HG02840 (cell line): Measurements from ENCODE around the gene SREBF1.

Experiments used
- ATAC-seq: cut with Tn5 transposase; IDR thresholded peaks from one replicate; pipeline ENCODE4 v1.9.1; 2021; ENCODE audit warnings: mild to moderate bottlenecking, moderate library complexity, moderate number of reproducible peaks; ENCODE audit not compliant: unreplicated experiment, low FRiP score

SREBF1 gene

DNA sequence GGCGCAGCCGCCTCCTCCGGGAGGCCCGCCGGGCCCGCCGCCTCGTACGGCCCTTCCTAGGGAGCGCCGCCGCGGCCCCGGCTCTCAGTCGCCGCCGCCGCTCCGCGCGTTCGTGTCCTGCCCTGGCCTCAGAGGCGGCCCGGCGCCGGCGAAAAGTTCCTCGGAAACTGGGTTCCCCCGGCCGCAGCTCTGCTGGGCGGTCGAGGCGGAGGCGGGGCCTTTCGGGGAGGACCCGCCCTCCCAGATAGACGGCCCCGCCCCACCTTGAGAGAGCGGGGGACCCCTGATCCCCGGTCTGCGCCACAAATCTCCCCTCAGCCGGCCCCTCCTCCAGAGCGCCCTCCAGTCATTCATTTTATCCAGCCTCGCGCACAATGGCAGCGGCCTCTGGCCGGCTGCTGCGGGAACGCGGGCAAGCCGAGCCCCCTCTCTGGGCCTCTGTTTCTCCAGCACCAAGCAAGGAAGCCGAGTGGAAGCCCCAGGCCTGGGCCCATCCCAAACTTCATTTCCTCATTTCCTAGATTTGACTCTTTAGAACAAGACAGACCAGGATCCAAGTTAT is at the start of gene SREBF1:
SREBF1 (minus strand) TSS at position 169 of the 562 bp plus-strand sequence. CDS start 169 bp downstream, outside the sequence.
- peak; percentile 25 for ATAC-seq

DNA sequence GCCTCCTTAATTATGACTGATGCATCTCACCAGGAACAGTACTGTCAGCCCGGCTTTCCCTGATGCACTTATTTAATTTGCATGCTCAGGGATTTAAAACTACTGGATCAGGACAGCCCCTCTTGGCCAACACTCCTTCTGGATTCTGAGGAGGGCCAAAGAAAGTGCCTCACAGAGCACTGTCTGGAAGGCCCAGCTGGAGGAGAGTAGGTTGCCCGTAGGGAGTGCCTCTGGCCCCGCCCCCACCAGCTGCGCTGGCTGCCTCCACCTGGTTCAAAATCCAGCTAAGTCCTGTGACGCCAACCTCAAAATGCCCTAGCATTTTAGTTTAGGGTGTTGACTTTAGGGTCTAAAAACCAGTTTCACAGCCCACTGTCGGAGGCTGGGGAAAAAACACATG is 49.4 kb upstream of the SREBF1 start:
- ATAC-seq, result no peak

GRCh38 chr17:17884391-17885357 is 47.9 kb upstream of the SREBF1 start:
- no peak for ATAC-seq

GRCh38 chr17:17883801-17884200 is 47.0 kb upstream of the SREBF1 start:
- no peak for ATAC-seq

DNA sequence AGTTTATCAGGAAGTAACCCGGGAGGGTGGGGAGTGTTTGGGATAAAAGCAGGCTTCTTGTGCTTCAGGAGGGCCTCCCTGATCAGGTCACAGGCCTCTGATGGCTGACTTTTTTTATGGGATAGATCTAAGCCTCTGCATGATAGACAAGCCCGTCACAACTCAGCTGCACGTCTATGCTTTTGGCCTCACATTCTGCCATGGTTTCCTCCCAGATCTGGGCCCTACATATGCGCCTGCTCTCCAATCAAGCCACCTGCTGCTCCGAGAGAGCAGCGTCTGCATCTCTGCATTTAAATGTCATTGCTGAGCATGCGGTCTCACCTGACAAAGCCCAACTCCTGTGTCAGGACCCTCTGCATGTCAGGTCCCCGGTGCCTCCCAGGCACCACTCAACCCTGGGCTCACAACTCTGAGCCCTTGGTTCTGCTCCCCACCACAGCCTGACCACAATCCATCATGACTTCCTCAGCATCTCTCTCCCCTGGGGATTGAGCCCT is 45.3 kb upstream of the SREBF1 start:
- ATAC-seq, result no peak

GRCh38 chr17:17880577-17881196 is 43.9 kb upstream of the SREBF1 start:
- no peak for ATAC-seq

DNA sequence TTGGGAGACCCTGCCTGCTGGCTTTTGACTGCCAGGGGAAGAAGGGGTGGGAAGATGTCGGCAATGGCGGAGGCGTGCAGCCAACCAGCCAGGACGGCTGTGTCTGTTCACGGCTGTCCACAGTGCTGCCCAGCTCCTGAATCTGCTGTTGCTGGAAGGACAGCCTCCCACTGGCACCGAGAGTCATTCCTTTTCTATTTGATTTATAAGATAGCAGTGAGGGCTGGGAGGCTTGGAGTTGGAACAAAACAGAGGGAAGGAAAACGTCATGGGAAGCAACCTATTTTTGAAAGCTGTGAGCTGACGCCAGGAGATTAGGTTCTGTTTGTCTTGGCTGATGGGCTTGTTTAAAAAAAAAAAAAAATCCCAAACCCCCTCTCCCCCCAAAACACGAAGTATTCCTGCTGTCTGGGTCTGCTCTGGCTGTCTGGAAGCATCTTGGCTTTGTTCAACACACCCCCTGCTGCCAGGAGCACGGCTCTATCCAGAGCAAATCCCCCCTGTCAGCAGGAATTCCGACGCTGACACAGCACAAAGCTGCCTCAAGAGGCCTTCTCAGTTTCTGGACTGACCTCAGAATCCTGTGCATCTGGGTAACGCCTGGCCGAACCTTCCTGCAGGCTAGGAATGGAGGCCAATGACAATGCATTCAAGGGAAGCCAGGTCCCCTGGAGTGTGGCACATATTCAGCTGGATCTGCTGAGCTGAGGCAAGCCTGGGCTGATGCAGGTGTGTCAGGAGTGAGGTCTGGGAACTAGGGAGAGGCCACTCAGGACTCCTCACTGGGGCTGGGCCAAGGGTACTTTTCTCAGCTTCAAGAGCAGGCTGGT is 41.0 kb upstream of the SREBF1 start:
- ATAC-seq, result no peak

- ATAC-seq, result no peak
Observed at GRCh38 chr17:17876959-17877528, 40.3 kb upstream of the SREBF1 start.

GRCh38 chr17:17874478-17874877 is 37.7 kb upstream of the SREBF1 start:
- no peak for ATAC-seq

DNA sequence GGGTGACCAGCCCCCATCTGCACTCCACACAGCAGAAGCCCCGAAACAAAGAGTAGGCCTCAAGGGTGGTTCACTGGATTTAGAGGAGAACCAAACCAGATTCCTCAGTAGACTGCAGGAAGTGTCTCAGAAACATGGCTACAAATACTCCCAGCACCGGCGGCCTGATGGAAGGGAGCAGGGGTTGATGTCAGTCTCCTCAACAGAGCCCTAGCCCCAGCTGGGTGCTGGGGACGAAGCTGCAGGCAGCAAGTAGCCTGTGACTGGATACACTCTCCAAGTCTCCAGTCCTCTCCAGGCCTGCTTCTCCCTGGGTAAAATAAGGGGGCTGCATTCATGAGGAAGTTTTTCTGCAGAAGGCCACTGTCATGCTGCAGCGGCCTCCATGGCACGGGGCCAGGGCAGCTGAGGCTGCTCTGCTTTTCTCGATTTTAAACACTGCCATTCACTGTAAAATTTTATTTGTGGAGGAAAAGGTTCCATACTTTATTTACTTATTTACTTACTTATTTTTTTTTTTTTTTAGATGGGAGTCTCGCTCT is 36.7 kb upstream of the SREBF1 start:
- ATAC-seq, result no peak

DNA sequence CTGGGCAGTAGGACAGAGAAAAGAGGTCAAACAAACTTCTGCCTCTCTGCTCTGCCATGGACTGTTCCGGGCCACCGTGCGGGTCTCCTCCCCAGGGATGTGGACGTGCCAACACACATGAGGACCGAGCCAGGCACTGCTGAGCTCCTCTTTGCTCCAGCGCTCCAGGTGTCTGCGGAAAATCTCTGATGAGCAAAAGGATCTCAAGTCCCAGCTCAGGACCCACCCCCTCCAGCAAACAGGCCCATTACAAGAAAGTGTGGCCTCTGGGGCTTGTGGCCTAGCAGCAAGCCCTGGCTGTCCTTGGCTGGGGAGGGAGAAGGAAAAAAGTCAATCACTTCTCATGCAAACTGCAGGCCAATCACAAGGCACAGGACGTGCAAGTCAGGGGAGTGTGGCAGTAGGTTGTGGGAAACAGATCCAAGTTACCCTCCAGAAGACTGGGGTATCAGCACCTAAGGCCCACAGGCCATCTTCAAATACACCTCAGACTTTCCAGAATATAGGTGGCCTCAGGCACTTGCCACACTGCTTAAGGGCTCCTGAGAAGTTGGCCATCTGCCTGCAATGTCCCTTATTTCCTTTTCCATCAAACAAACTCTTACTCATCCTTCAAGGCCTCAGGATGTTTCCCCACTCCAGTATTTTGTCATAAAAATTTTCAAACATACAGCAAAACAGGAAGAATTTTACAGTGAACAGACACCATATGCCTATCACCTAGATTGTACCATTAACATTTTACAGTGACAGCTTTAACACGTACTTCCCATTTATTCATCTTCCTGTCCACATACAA is 36.0 kb upstream of the SREBF1 start:
- no peak for ATAC-seq

DNA sequence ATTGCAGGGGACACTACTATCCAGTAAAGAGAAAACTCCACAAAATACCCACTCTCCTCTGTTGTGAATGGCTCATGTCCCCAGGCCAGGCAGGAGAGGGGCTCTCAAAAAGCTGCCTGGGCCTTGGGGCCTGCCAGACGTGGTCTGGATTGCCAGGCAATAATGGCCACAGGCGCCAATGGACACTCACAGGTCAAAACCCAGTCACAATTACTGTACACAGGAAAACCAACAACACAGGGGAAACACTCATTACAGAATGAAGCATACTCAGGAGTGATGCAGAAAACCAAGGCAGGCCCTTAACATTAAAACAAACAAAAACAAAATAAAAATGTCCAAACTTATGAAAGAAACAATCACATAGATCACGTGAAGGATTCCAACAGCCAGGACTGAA is 35.1 kb upstream of the SREBF1 start:
- no peak for ATAC-seq

GRCh38 chr17:17870247-17870646 is 33.5 kb upstream of the SREBF1 start:
- no peak for ATAC-seq

- no peak for ATAC-seq
Observed at GRCh38 chr17:17868641-17869522, 32.1 kb upstream of the SREBF1 start.

- ATAC-seq, result no peak
Observed at GRCh38 chr17:17866897-17867296, 30.1 kb upstream of the SREBF1 start.

GRCh38 chr17:17866425-17866824 is 29.6 kb upstream of the SREBF1 start:
- ATAC-seq, result no peak

- ATAC-seq, result no peak
Observed at GRCh38 chr17:17865035-17865434, 28.2 kb upstream of the SREBF1 start.

DNA sequence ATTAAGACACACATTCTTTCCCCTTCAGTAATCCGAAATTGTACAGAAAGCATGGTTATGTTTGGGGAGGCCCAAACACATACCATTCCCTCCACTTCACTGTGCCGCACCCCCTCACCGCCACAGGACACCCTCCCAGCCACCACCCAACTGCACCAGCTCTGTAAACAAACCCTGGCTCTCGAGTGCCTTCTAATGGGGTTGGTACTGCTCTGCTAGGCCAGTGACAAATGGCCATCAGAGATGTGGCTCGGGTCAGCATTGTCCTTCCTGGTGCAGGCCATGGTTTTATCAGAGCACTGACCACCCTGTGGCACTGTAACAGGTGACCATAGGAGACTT is 24.0 kb upstream of the SREBF1 start:
- no peak for ATAC-seq
